AG20443 (cell line): Measurements from ENCODE around the gene TMEM120B.
"Not testable (repeated sequence)": the region's sequence is repeated elsewhere in the genome, so short reads cannot be mapped to it uniquely, and the experiment has no call there.

ENCODE experiments used
- DNase-seq: peaks from one replicate; pipeline ENCODE4 v3.0.0; 2012; ENCODE audit warnings: low spot score, mixed read lengths

The TMEM120B gene

DNA sequence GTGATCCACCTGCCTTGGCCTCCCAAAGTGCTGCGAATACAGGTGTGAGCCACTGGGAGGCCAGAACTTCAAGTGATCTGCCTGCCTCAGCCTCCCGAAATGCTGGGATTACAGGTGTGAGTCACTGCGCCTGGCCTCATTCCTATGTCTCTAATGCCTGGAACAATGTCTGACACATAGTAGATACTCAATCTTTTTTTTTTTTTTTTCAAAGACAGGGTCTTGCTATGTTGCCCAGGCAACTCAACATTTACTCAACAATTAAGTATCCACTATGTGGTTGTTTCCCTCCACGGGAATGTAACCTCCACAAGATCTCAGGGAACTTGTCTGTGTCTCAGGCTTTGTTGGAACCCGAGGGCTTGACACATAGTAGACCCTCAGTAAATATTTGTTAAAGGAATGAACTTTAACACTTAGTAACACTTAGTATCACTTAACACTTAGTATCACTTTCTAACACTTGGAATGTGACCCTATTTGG lies 3.0 kb upstream of the TMEM120B start:
- no peak for DNase-seq

GRCh38 chr12:121711361-121712189 lies 977 bp upstream of the TMEM120B start:
- DNase-seq: no peak

- peak; percentile 50 for DNase-seq
These were observed 427 bp upstream of the TMEM120B start for GRCh38 chr12:121712190-121712460.

- DNase-seq: peak; percentile 20
These were observed 765 bp downstream of the TMEM120B start for GRCh38 chr12:121713257-121713777.

- DNase-seq: no peak
These were observed 1.2 kb downstream of the TMEM120B start for GRCh38 chr12:121713793-121714192.

DNA sequence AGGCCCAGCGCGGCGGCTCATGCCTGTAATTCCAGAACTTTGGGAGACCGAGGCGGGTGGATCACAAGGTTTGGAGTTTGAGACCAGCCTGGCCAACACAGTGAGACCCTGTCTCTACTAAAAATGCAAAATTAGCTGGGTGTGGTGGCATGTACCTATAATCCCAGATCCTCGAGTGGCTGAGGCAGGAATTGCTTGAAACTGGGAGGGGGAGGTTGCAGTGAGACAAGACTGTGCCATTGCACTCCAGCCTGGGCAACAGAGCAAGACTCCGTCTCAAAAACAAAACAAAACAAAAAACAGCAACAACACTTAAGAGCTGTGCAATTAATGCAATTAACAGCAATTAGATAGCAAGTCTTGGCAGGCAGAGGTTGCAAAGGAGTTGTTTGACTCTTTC lies 2.5 kb downstream of the TMEM120B start:
- not testable (repeated sequence) for DNase-seq

- no peak for DNase-seq
These were observed 3.4 kb downstream of the TMEM120B start for GRCh38 chr12:121715862-121716435.

DNA sequence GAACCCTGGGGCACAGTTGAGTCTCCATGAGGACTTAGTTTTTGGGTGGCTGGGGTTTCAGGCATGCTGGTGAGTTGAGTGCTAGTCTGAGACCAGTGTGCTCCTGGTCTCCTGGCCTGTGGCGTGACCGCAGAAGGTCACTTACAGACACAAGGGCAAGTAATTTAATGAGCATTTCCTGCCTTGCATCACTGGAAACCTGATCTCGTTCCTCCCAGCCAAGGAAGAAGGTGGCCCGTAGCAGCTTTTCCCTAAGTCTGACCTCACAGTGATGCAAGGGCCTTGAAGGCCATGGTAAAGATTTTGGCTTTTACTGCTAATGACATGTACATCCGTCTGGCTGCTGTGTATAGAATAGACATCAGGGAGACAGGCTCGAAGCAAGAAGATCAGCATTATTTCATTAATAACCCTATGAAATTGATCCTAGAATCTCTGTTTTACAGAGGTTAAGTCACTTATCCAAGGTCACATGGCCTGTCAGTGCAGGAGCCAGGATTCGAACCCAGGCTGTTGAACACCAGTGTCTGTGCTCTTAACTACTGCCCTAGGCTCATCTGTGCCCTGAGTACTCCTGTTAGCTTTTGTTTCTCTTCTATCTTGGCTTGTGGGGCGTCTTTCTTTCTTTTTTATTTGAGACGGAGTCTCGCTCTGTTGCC lies 4.6 kb downstream of the TMEM120B start:
- DNase-seq: peak; percentile 63

DNA sequence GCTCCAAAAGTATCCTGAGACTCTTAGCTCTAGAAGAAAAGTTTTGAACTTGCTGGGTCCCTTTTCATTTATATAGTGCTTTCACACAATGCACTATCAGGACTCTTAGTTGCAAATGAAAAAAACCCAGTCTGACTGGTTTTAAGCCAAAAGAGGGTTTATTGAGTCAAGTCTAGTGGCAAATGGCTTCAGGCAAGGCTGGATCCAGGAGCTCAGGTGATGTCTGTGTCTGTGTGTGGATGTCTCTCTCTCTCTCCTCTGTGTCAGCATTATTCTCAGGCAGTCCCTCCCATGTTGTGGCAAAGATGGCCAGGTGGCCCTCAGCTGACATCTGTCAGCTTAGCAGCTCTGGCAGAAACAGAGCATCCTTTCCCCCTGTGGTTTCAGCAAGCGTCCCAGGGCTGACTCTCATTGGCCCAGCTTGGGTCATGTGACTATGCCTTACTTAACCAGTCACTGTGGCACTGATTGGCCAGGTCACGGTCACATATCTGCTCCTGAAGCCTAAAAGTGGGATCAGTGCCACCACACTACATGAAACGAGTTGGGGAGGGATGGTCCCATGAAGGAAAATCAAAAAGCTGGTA lies 6.2 kb downstream of the TMEM120B start:
- no peak for DNase-seq

DNA sequence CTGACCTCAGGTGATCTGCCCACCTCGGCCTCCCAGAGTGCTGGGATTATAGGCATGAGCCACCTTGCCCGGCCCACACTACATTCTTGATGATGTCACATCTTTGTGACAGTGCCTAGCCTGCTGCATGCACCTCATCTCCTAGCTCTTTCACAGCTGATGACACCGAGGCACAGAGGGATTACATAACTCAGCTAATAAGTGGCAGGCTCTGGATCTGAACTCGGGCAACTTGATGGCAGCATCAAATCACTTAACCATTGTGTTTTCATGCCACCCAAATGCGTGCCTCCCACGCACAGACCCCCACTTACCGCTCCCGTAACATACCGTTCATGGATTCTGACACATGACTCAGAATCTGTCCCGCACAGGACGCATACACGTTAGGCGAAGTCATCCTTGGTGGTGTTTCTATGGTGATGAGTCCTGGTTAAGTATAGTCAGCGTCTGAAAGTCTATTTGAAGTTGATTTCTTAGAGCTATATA lies 7.4 kb downstream of the TMEM120B start:
- peak; percentile 78 for DNase-seq

DNA sequence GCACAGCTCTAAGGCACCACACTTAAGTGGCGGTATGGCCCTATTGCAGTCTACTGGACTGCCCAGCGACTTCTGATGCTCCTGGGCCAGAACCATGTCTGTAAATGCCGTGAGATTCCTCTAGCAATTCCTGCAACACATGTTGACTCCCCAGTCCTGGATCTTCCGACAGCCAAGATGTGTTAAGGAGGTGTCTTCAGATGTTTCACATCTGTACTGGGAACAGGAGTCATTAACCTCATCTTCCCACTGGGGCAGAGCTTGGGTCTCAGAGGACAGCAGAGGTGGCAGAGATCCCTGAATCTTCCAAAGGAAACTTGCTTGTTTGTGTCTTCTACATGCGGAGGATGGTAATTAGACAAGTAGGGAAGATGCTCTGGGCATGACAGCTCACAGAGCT lies 8.2 kb downstream of the TMEM120B start:
- no peak for DNase-seq

DNA sequence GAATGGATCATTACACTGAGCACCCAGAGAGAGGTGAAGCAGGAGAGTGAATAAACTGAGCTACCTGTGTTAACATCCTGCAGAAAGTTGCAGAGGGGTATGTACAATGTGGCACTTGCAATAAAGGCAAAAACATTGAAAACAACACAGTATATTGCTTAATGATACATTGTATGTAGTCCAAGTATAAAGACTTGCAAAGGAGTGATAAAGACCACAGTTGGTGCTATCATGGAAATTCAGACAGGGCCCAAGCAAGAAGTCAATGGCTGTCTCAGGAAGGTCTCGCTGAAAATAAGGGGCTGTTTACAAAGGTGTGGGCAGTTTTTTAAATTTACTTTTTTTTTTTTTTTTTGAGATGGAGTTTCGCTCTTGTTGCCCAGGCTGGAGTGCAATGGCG lies 10.0 kb downstream of the TMEM120B start:
- no peak for DNase-seq

DNA sequence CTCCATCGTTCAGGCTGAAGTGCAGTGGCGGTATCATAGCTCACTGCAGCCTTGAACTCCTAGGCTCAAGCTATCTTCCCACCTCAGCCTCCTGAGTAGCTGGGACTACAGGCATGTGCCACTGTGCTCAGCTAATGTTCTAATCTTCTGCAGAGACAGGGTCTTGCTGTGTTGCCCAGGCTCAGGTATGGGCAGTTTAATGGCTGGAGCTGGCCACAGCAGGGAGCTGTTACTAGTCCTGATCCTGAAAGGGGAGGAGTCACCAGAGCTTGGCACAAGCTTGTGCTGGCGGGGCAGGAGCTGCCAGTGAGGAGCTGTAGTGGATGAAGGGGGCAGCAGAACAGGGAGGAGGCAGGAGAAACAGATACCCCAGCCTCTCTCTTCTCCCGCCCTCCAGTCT lies 10.6 kb downstream of the TMEM120B start:
- DNase-seq: no peak

DNA sequence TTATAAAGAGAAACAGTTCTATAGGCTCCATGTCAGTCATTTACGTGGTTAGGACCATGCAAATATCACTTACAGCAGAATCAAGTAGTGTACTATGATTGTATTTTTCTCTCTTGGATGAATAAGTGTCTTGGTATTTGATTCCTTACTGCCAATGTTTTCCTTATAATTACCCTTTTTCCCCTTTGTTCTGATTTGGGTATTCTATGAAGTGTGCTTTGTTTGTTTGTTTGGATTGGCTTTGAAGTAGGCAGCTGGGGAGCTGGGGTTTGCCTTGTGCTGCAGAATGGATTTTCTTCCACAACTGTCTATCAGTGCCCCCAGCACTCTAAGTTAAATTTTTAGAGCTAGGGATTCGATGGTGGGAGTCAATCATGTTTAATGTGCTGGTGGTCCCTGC lies 12.4 kb downstream of the TMEM120B start:
- DNase-seq: no peak

- no peak for DNase-seq
These were observed 12.9 kb downstream of the TMEM120B start for GRCh38 chr12:121725423-121725822.

DNA sequence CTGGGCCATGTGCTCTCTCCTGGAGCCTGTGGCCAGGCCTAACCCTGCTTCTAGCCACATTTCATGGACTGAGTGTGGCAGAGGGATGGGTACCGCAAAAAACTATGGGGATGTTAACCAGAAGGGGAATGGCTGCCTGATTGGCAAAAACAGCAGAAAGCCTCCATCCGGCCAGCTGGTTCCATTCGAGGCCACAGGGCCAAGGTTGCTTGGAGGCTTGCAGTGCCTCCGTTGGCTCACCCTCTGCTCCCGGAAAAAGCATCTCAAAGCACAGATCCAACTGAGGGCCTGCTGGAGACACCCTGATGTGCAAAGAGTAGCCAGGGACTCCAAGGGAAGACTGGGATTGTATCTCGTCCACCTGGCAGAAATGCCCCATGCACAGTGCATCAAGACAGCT lies 16.5 kb downstream of the TMEM120B start:
- DNase-seq: no peak

DNA sequence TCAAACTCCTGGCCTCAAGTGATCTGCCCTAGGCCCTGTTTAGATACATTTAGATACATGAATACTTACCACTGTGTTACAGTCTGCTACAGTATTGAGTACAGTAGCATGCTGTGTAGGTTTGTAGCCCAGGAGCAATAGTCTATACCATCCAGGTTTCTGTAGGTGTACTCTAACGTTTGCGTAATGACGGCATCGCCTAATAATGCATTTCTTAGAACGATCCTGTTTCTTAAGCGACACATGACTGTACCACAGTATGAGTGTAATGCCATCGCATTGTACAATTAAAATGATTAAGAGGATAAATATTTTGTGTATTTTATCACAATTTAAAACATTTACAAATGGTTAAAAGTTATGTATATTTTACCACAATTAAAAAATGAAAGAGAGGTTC lies 18.9 kb downstream of the TMEM120B start:
- DNase-seq: no peak

DNA sequence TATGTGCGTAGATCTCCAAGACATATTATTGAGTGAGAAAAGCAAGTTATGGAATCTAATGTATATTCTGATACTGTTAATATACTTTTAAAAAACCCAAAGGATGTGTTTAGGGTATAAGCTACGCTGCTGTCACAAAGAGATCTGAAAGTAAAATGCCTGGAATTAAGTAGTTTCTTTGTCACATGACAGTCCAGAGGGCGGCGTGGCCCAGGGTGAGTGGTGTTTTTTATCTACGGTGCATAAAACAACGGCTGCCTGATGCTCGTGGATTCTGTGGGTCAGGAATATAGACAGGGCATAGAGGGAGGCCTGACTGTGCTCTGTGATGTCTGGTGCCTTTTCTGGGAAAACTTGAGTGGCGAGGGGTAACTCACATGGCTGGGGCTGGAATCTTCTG lies 21.3 kb downstream of the TMEM120B start:
- no peak for DNase-seq

DNA sequence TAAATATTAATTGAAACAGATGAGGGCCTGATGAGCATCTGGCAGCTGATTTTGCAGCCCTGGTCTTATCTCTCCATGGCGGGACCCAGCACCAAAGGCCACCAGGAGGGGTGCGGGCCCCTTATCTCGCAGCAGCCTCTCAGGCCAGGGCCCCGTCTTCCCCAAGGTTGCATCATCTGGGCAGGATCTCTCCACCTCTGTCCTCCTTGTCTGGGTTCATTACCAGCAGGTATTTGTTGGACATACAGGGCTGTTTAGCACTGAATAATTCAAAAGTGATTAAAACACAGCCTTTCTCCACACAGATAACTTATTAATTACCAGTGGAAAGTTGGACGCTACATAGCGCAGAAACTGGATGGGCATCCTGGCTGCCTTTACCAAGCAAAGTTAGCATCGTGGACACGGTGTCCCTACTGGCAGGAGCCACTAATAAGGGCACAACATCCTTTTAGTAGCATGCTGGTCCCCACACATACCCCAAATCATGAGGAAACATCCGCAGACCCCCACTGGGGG lies 25.8 kb downstream of the TMEM120B start:
- DNase-seq: no peak

DNA sequence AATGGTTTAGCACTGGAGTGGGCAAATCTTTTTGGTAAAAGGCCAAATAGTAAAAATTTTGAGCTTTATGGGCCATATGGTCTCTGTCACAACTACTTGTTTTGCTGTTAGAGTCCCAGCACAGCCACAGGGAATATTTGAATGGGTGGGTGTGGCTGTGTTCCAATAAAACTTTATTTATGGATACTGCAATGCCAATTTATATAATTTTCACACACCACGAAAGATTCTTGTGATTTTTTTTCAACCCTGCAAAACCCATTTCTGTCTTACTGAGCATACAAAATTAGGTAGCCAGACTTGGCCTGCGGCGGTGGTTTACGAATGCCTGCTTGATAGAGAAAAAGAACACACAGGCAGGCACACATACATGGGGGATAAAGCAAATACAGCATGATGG lies 28.3 kb downstream of the TMEM120B start:
- no peak for DNase-seq

DNA sequence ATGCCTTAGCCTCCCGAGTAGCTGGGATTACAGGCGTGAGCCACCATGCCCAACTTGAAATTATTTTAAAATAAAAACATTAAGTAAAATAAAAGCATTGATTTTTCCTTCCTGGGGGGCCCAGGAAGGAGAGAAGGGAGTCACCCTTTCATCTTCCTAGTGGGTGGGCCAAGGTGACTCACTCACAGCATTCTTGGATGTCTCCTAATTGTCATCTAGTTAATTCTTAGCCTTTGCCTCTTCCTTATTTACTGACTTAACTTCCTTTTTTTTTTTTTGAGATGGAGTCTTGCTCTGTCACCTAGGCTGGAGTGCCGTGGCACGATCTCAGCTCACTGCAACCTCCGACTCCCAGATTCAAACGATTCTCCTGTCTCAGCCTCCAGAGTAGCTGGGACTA lies 29.2 kb downstream of the TMEM120B start:
- no peak for DNase-seq

- not testable (repeated sequence) for DNase-seq
These were observed 33.0 kb downstream of the TMEM120B start for GRCh38 chr12:121745545-121745944.
